Gastroesophageal sphincter (tissue), 4 donors: Measurements from ENCODE around the gene GLI3. TPM values are rescaled to one million over a fixed set of nuclear protein-coding genes. Genes with fewer than 3 reads are reported as not detected.
A peak's percentile ranks its signal among the peaks of the same experiment; 100 is the strongest.

Source experiments
- ATAC-seq: fragments of 150-250 bp; one replicate; pipeline ENCODE4 v1.9.1; 2016; ENCODE audit warnings: mild to moderate bottlenecking, moderate library complexity
- H3K27ac ChIP-seq, 4 donors: fragments of 200-600 bp; sonication (generic) in 3 of 4; 1 replicate in 3 of 4; 2 replicates in 1 of 4; pipeline ENCODE4 v1.5.1; 2016 to 2019
- H3K27me3 ChIP-seq: fragments of 200-600 bp; sonication (generic); one replicate; pipeline ENCODE4 v1.5.1; 2019
- H3K36me3 ChIP-seq, 2 donors: fragments of 200-600 bp; sonication (generic); one replicate each; pipeline ENCODE4 v1.5.1; 2019; ENCODE audit warnings: control low read depth in 1 of 2
- H3K4me1 ChIP-seq, 3 donors: fragments of 200-600 bp; sonication (generic); 1 replicate in 2 of 3; 2 replicates in 1 of 3; pipeline ENCODE4 v1.5.1; 2016 to 2019; ENCODE audit warnings: control low read depth in 2 of 3
- H3K4me3 ChIP-seq, 2 donors: fragments of 200-600 bp; sonication (generic); one replicate each; pipeline ENCODE4 v1.5.1; 2019; ENCODE audit warnings: mild to moderate bottlenecking in 1 of 2, moderate library complexity in 1 of 2
- H3K9me3 ChIP-seq, 3 donors: fragments of 200-600 bp; sonication (generic); one replicate each; pipeline ENCODE4 v1.5.1; 2017 to 2019; ENCODE audit warnings: control low read depth in 2 of 3
- CTCF ChIP-seq, 4 experiments: fragments of 200-600 bp in 2 of 4; fragments of 450-650 bp in 2 of 4; sonication (generic) in 1 of 4; IDR thresholded peaks; one replicate each; pipeline ENCODE4 v1.5.1; 2017 to 2019; ENCODE audit warnings: antibody characterized with exemption in 4 of 4, mild to moderate bottlenecking in 2 of 4, moderate library complexity in 2 of 4
- EP300 ChIP-seq: sonication (generic); formaldehyde crosslinking; IDR thresholded peaks from one replicate; pipeline ENCODE4 v1.6.1; 2017; ENCODE audit warnings: antibody characterized with exemption, mild to moderate bottlenecking
- POLR2A ChIP-seq, 2 donors: fragments of 450-650 bp; IDR thresholded peaks; one replicate each; pipeline ENCODE4 v1.6.1; 2017; ENCODE audit warnings: antibody characterized with exemption in 2 of 2, mild to moderate bottlenecking in 2 of 2, moderate library complexity in 1 of 2
- POLR2AphosphoS5 ChIP-seq: sonication (generic); formaldehyde crosslinking; IDR thresholded peaks from one replicate; pipeline ENCODE4 v1.6.1; 2017; ENCODE audit warnings: antibody characterized with exemption
- WGBS, 2 donors: methylation state at CpG; one replicate each; pipeline ENCODE4 v1.1.5; 2018; ENCODE audit warnings: low coverage in 1 of 2; 5-methylcytosine and 5-hydroxymethylcytosine counted together
- total RNA-seq, 4 donors: library from RNA; depleted of rRNA; stranded (reverse); fragments of >200 nt; gene quantifications; one replicate each; pipeline ENCODE4 v1.1.0, GENCODE V29; 2016

Gene GLI3
- total RNA-seq, 4 donors from 2014 or later = 7.3 to 18.2 (median 12.6) TPM

GRCh38 chr7:42024537-42024936 is 212.5 kb downstream of the GLI3 start:
- H3K36me3 ChIP-seq = peaks cover 0 to 45% of the 10 kb centered on the region in 2 donors
- H3K27ac ChIP-seq = no peak overlapping the region
- TF ChIP-seq POLR2AphosphoS5 = no peak
- no peak for TF ChIP-seq CTCF (IDR thresholded peaks at IDR 0.05)
- TF ChIP-seq EP300 = no peak
- TF ChIP-seq POLR2A (IDR thresholded peaks at IDR 0.05) = no peak
- 81 to 93% methylated on average over 2 to 3 of the region's 4 CpGs for WGBS, 2 donors
- no peaks in the 10 kb centered on the region for H3K9me3 ChIP-seq
- no peaks in the 10 kb centered on the region for H3K27me3 ChIP-seq
- peaks cover 0 to 10% (median 0%) of the 10 kb centered on the region in 3 donors for H3K4me1 ChIP-seq
- no peak for ATAC-seq
- no peak overlapping the region for H3K4me3 ChIP-seq

GRCh38 chr7:42023262-42023661 is 213.7 kb downstream of the GLI3 start:
- no peak for ATAC-seq
- Histone ChIP-seq H3K36me3 (peaks cover 0 to 45% of the 10 kb centered on the region in 2 donors), H3K4me3 (no peak overlapping the region), H3K9me3 (no peaks in the 10 kb centered on the region), H3K27ac (peak overlapping the region in 1 of 4 donors; percentile 3), H3K27me3 (no peaks in the 10 kb centered on the region), H3K4me1 (peaks cover 0 to 10% (median 0%) of the 10 kb centered on the region in 3 donors)
- WGBS, 2 donors = 60 to 74% methylated on average over 2 to 9 of the region's 10 CpGs
- TF ChIP-seq CTCF (IDR thresholded peaks at IDR 0.05) (no peak), POLR2A (IDR thresholded peaks at IDR 0.05) (no peak), EP300 (no peak), POLR2AphosphoS5 (no peak)

- H3K27ac ChIP-seq = no peak overlapping the region
- H3K9me3 ChIP-seq = no peaks in the 10 kb centered on the region
- peaks cover 0 to 10% (median 0%) of the 10 kb centered on the region in 3 donors for H3K4me1 ChIP-seq
- H3K36me3 ChIP-seq = peaks cover 0 to 45% of the 10 kb centered on the region in 2 donors
- WGBS, 2 donors = 28 to 58% methylated on average over 2 of the region's 2 CpGs
- H3K4me3 ChIP-seq = no peak overlapping the region
- no peaks in the 10 kb centered on the region for H3K27me3 ChIP-seq
- TF ChIP-seq POLR2AphosphoS5 (no peak), POLR2A (IDR thresholded peaks at IDR 0.05) (no peak), EP300 (no peak), CTCF (IDR thresholded peaks at IDR 0.05) (no peak)
- ATAC-seq = no peak
Observed at GRCh38 chr7:42022791-42023190, 214.2 kb downstream of the GLI3 start.

- Histone ChIP-seq H3K4me1 (peaks cover 0 to 10% (median 0%) of the 10 kb centered on the region in 3 donors), H3K27me3 (no peaks in the 10 kb centered on the region), H3K27ac (no peak overlapping the region), H3K4me3 (no peak overlapping the region), H3K9me3 (no peaks in the 10 kb centered on the region), H3K36me3 (peaks cover 0 to 45% of the 10 kb centered on the region in 2 donors)
- TF ChIP-seq CTCF (IDR thresholded peaks at IDR 0.05) = no peak
- no peak for TF ChIP-seq EP300
- TF ChIP-seq POLR2A (IDR thresholded peaks at IDR 0.05) = no peak
- no peak for TF ChIP-seq POLR2AphosphoS5
- no peak for ATAC-seq
- WGBS, 2 donors = 64 to 79% methylated on average over 6 of the region's 6 CpGs
Observed at GRCh38 chr7:42022056-42022455, 215.0 kb downstream of the GLI3 start.

GRCh38 chr7:42021631-42022030 is 215.4 kb downstream of the GLI3 start:
- WGBS, 2 donors = 34 to 43% methylated on average over 3 of the region's 3 CpGs
- H3K4me1 ChIP-seq = peaks cover 0 to 10% (median 0%) of the 10 kb centered on the region in 3 donors
- no peak overlapping the region for H3K27ac ChIP-seq
- peaks cover 0 to 45% of the 10 kb centered on the region in 2 donors for H3K36me3 ChIP-seq
- no peak for ATAC-seq
- H3K9me3 ChIP-seq = no peaks in the 10 kb centered on the region
- no peaks in the 10 kb centered on the region for H3K27me3 ChIP-seq
- H3K4me3 ChIP-seq = no peak overlapping the region
- no peak for TF ChIP-seq CTCF (IDR thresholded peaks at IDR 0.05)
- TF ChIP-seq POLR2AphosphoS5 = no peak
- TF ChIP-seq POLR2A (IDR thresholded peaks at IDR 0.05) = no peak
- TF ChIP-seq EP300 = no peak
